RWPE1 (cell line): Measurements from ENCODE around the gene DDIAS.

ENCODE experiments used
- CTCF ChIA-PET: fragments of 350-600 bp; sonication (Branson Sonifier 250); formaldehyde crosslinking; extraction: SDS; loops from one replicate; lab custom pipeline; 2021; lab: Yijun Ruan, JAX
- POLR2A ChIA-PET: fragments of 400-600 bp; formaldehyde crosslinking; extraction: SDS; loops from one replicate; lab custom pipeline; 2020; ENCODE audit warnings: antibody characterized with exemption; ENCODE audit not compliant: low non-redundant PET; lab: Yijun Ruan, JAX
- DNase-seq: peaks from one replicate; pipeline ENCODE4 v3.0.0; 2012; ENCODE audit warnings: low spot score
- H3K27ac ChIP-seq: fragments of 450-650 bp; 2 replicates; pipeline ENCODE4 v1.5.1; 2017
- CTCF ChIP-seq: fragments of 450-650 bp; conservative IDR thresholded peaks from 2 replicates; pipeline ENCODE4 v1.5.1; 2017; ENCODE audit warnings: low read depth, mild to moderate bottlenecking

DDIAS gene

DNA sequence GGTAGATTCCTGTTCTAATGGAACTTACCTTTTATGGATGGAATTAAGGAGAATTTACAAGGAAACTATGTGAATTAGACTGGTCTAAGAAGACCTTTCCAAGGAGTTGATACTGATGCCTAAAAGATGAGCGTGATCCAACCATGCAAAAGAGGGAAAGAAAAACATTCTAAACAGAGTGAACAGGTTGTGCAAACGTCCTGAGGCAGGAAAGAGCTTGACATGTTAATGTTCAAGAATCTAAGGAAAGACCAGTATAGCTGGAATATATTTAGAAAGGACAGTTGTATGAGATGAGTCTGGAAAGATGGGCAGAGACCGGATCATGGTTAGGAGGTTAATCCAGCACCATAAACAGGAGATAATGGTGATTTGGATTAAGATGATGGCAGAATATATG lies 1.3 kb downstream of the DDIAS start:
- ChIA-PET POLR2A (no interaction called here), CTCF (interaction anchor here (0.5 kb wide), 1 partner anchor 256 kb away, joined by 3 read pairs; no protein-coding TSS in a partner anchor)
- no peak for TF ChIP-seq CTCF
- DNase-seq, result no peak
- no peak overlapping the region for H3K27ac ChIP-seq

GRCh38 chr11:82903843-82904586 lies 2.5 kb downstream of the DDIAS start:
- ChIA-PET CTCF (no interaction called here), POLR2A (no interaction called here)
- no peak overlapping the region for H3K27ac ChIP-seq
- TF ChIP-seq CTCF, result no peak
- DNase-seq, result no peak

DNA sequence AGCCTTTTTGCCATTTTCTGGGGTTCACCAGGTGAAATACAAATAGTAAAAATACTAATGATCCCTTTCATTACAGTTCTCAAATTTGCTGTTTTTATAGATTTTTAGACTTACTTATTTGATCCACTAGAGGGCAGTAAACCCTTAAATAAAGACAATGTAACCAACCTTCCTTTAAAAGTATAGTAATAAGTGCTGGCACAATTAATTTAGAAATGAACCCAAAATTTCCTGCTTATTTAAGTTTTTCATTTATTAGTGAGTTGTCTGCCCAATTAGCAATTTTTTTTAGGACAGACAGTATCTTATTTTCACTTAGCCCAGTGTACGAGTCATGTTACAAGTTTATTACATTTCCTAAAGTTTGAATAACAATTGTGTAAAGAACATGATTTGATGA lies 4.7 kb downstream of the DDIAS start:
- DNase-seq, result peak; percentile 5
- ChIA-PET POLR2A (no interaction called here), CTCF (interaction anchor here (0.6 kb wide), 1 partner anchor 345 kb away, joined by 3 read pairs; no protein-coding TSS in a partner anchor)
- H3K27ac ChIP-seq, result no peak overlapping the region
- TF ChIP-seq CTCF, result peak; percentile 60

- CTCF ChIA-PET, result no interaction called here
- no peak for TF ChIP-seq CTCF
- DNase-seq, result no peak
- H3K27ac ChIP-seq, result no peak overlapping the region
- POLR2A ChIA-PET, result no interaction called here
Measured at GRCh38 chr11:82906931-82907330, 5.4 kb downstream of the DDIAS start.

GRCh38 chr11:82907371-82907770 lies 5.8 kb downstream of the DDIAS start:
- ChIA-PET POLR2A (no interaction called here), CTCF (no interaction called here)
- H3K27ac ChIP-seq, result no peak overlapping the region
- no peak for TF ChIP-seq CTCF
- no peak for DNase-seq

GRCh38 chr11:82908311-82908710 lies 6.8 kb downstream of the DDIAS start:
- TF ChIP-seq CTCF, result no peak
- ChIA-PET CTCF (interaction anchor here (0.6 kb wide), 1 partner anchor 320 kb away, joined by 4 read pairs; no protein-coding TSS in a partner anchor), POLR2A (no interaction called here)
- no peak overlapping the region for H3K27ac ChIP-seq
- DNase-seq, result no peak
